Brain microvascular endothelial cell (primary cell): Measurements from ENCODE around the gene SCART1.

Experiments used
- DNase-seq: peaks from one replicate; pipeline ENCODE4 v3.0.0-alpha.2; 2020
- H3K27ac ChIP-seq: fragments of 250-450 bp; sonication (Bioruptor Pico); 2 replicates; pipeline ENCODE4 v1.5.1; 2020; ENCODE audit warnings: mild to moderate bottlenecking, moderate library complexity
- H3K27me3 ChIP-seq: fragments of 250-450 bp; sonication (Bioruptor Pico); replicated peaks from 2 replicates; pipeline ENCODE4 v1.5.1; 2020; ENCODE audit warnings: mild to moderate bottlenecking
- H3K36me3 ChIP-seq: fragments of 250-450 bp; sonication (Bioruptor Pico); replicated peaks from 2 replicates; pipeline ENCODE4 v1.5.1; 2020; ENCODE audit warnings: mild to moderate bottlenecking
- H3K4me3 ChIP-seq: 2 replicates; pipeline ENCODE4 v1.5.1; 2011; ENCODE audit warnings: low read depth, mild to moderate bottlenecking, control low read depth, low read length, moderate library complexity
- in situ Hi-C: cut with HindIII; loops from 2 replicates; pipeline ENCODE4 v1.10.0; 2017; ENCODE audit warnings: low sequenced_read_pairs, low pct_ligation_motif_present
- TF ChIP-seq, protein P1 (sequence below): IDR thresholded peaks from 2 replicates; pipeline ENCODE4 v1.5.1; 2011; ENCODE audit warnings: low read depth, mild to moderate bottlenecking, moderate library complexity, low read length, control low read depth, inconsistent platforms; ENCODE audit errors: missing control alignments

Gene SCART1

DNA sequence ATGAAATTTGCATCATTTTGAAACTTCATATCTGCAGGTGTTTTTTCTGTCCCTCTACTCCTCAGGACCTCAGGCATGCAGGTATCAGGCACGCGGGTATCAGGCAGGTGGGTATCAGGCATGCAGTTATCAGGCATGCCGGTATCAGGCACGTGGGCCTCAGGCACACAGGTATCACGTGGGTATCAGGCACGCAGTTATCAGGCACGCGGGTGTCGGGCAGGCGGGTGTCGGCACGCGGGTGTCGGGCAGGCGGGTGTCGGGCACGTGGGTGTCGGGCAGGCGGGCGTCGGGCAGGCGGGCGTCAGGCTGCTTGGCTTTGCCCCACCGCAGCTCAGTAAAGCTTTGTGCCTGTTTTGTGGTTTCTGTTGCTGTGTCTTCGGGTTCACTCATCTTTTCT lies 38.0 kb upstream of the SCART1 start:
- Histone ChIP-seq H3K27me3 (no peaks in the 10 kb centered on the region), H3K27ac (no peak overlapping the region), H3K36me3 (peaks cover 38% of the 10 kb centered on the region), H3K4me3 (no peak overlapping the region)
- in situ Hi-C loops, result no loop called here
- DNase-seq, result no peak
- TF ChIP-seq, protein P1, sequence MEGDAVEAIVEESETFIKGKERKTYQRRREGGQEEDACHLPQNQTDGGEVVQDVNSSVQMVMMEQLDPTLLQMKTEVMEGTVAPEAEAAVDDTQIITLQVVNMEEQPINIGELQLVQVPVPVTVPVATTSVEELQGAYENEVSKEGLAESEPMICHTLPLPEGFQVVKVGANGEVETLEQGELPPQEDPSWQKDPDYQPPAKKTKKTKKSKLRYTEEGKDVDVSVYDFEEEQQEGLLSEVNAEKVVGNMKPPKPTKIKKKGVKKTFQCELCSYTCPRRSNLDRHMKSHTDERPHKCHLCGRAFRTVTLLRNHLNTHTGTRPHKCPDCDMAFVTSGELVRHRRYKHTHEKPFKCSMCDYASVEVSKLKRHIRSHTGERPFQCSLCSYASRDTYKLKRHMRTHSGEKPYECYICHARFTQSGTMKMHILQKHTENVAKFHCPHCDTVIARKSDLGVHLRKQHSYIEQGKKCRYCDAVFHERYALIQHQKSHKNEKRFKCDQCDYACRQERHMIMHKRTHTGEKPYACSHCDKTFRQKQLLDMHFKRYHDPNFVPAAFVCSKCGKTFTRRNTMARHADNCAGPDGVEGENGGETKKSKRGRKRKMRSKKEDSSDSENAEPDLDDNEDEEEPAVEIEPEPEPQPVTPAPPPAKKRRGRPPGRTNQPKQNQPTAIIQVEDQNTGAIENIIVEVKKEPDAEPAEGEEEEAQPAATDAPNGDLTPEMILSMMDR, result no peak

DNA sequence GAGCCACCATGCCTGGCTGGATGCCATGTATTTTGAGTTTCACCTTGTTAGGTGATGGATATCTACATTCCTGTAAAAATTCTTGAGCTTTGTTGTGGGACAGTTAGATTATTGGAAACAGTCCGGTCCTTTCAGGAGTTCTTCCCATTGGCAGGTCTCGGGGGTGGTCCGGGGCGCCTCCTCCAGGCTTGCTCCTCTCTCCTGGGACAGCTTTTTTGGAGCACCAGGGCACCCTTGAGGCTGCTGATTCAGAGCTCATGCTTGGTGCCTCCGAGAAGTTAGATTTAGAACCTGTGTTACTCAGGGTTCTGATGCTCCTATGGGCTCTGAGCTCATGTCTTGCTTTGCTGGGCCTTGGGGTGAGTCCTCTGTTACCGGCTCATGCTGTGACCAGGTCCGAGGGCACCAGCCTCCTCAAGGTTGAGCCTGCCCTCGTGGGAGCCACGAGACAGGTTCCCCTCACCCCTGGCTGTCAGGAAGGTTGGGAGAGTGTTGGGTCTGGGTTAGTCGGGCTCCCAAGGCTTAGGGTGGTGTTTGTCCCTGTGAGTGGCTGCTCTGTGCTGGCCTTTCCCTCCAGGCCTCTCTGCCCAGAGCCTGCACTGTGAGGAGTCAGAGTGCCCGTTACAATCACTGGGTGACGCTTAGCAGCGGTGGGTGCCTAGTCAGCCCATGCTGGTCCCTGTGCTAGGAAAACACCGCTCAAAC lies 35.3 kb upstream of the SCART1 start:
- H3K27me3 ChIP-seq, result peaks cover 5% of the 10 kb centered on the region
- H3K27ac ChIP-seq, result no peak overlapping the region
- H3K36me3 ChIP-seq, result peaks cover 24% of the 10 kb centered on the region
- TF ChIP-seq, protein P1, result no peak
- in situ Hi-C loops, result no loop called here
- H3K4me3 ChIP-seq, result no peak overlapping the region
- no peak for DNase-seq

DNA sequence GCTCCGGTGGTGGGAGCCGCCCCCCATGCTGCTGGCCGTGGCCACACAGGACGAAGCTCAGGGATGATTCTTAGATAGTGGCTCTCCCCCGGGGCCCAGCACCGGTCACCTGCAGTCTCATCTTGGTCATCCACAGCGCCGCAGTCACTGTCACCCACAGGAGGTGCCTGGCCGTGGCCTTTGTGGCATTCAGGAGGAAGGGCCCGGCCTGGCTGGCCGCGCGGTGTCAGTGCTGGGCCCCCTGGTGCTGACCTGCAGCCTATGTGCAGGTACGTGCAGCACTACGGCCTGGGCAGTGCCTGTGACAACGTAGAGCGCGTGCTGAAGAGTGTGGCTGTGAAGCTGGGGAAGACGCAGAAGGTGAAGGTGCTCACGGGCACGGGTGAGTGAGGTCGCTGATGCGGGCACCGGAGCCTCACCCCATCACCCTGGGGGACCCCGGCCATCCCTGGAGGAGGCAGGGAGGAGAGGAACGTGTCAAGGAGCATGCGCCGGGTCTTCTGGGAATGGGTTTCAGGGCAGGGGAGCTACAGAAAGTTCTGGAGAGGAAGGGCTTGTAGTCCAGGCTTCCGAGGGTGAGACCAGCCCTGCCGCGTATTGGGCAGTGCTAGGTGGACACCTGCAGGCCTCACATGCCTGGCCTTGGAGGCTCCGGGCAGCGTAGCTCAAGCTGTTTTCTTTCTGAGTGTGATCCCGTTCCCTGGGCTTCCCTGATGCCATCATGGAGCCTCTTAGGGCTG lies 34.4 kb upstream of the SCART1 start:
- Histone ChIP-seq H3K36me3 (peaks cover 24% of the 10 kb centered on the region), H3K27me3 (peaks cover 5% of the 10 kb centered on the region), H3K4me3 (no peak overlapping the region), H3K27ac (no peak overlapping the region)
- DNase-seq, result no peak
- TF ChIP-seq, protein P1, result no peak
- in situ Hi-C loops, result no loop called here

DNA sequence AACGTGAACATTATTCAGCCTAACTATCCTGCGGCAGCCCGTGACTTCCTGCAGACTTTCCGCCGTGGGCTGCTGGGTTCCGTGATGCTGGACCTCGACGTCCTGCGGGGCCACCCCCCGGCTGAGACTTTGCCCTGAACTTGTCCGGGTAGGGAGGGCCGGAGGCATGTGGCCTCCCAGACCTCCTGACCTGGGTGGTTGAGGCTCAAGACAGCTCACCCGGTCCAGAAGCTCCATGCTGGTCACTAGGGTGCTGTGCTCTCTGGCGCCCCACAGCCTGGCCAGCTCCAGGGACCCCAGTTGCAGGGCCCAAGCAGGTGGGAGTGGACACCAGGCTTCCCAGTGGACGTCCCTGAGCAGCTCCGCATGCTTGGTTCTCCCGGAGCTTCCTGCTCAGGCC lies 33.7 kb upstream of the SCART1 start:
- in situ Hi-C loops, result no loop called here
- TF ChIP-seq, protein P1, result no peak
- peaks cover 24% of the 10 kb centered on the region for H3K36me3 ChIP-seq
- H3K4me3 ChIP-seq, result no peak overlapping the region
- peaks cover 5% of the 10 kb centered on the region for H3K27me3 ChIP-seq
- no peak overlapping the region for H3K27ac ChIP-seq
- DNase-seq, result no peak

DNA sequence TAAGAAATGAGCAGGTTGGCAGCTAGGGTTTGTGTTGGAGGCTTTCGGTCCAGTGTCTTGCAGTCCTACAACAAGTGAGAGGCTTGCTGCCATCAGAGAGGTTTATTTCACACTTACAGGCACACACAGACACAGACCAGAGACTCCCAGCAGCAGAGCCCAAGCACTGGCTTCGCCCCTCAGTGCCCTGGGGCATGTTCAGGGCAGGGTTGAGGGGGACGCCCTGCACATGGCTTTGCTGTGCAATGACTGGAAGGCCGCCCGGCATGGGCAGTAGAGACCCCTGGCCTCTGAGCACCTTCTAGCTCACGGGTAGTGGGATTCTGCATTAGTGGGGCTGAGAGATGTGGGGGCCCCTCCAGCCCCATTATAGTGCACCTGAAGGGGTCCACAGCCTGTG lies 33.2 kb upstream of the SCART1 start:
- TF ChIP-seq, protein P1, result no peak
- no peak overlapping the region for H3K4me3 ChIP-seq
- no peak overlapping the region for H3K27ac ChIP-seq

More for the DNA sequence above, 33.2 kb upstream of the SCART1 start:
- in situ Hi-C loops, result no loop called here
- no peak for DNase-seq
- peaks cover 5% of the 10 kb centered on the region for H3K27me3 ChIP-seq
- peaks cover 20% of the 10 kb centered on the region for H3K36me3 ChIP-seq
